H1 (cell line): ENCODE measurements around the gene GLRX3. TPM values are rescaled to one million over a fixed set of nuclear protein-coding genes. Genes with fewer than 3 reads are reported as not detected.

Source experiments
- CTCF ChIP-seq, 3 experiments: IDR thresholded peaks; 1 replicate in 2 of 3; 2 replicates in 1 of 3; pipeline versions ENCODE4 v1.5.1 to v1.6.1; 2011; ENCODE audit warnings: low read length in 3 of 3, mild to moderate bottlenecking in 3 of 3, inconsistent platforms in 2 of 3, low read depth in 1 of 3, moderate library complexity in 1 of 3; ENCODE audit not compliant: insufficient read depth in 1 of 3; ENCODE audit errors: control extremely low read depth in 1 of 3
- E2F6 ChIP-seq: IDR thresholded peaks from 2 replicates; pipeline ENCODE4 v1.6.1; 2012; ENCODE audit warnings: inconsistent platforms
- KDM5A ChIP-seq: fragments of 200-600 bp; IDR thresholded peaks from 2 replicates; pipeline ENCODE4 v1.7.1; 2012; ENCODE audit warnings: mild to moderate bottlenecking, low read length, inconsistent platforms, mixed read lengths
- NANOG ChIP-seq: IDR thresholded peaks from 2 replicates; pipeline ENCODE4 v1.6.1; 2011; ENCODE audit warnings: low read length, low read depth, mild to moderate bottlenecking, inconsistent platforms; ENCODE audit not compliant: insufficient read depth, poor library complexity, severe bottlenecking
- POLR2AphosphoS5 ChIP-seq: IDR thresholded peaks from 2 replicates; pipeline ENCODE4 v1.6.1; 2011; ENCODE audit warnings: low read depth, low read length
- RAD21 ChIP-seq, 2 experiments: IDR thresholded peaks in 1 of 2; conservative IDR thresholded peaks in 1 of 2; 2 replicates each; pipeline ENCODE4 v1.6.1; 2011; ENCODE audit warnings: low read depth in 2 of 2, low read length in 2 of 2, improper control_type of control experiment in 1 of 2, inconsistent platforms in 1 of 2, mild to moderate bottlenecking in 1 of 2, moderate library complexity in 1 of 2
- RBBP5 ChIP-seq: IDR thresholded peaks from 2 replicates; pipeline ENCODE4 v1.7.1; 2012; ENCODE audit warnings: low read depth, mild to moderate bottlenecking, inconsistent platforms, low read length, moderate library complexity, borderline replicate concordance
- SP4 ChIP-seq: IDR thresholded peaks from 2 replicates; pipeline ENCODE4 v1.6.1; 2012; ENCODE audit warnings: low read length, inconsistent platforms
- TAF7 ChIP-seq: optimal IDR thresholded peaks from 2 replicates; pipeline ENCODE3; 2011; ENCODE audit warnings: low read depth, mild to moderate bottlenecking, inconsistent platforms, low read length, moderate library complexity, borderline replicate concordance
- USF2 ChIP-seq: IDR thresholded peaks from 2 replicates; pipeline ENCODE4 v1.6.1; 2011; ENCODE audit warnings: low read length, improper control_type of control experiment
- polyA plus RNA-seq, 7 experiments: library from polyadenylated mRNA; depleted of rRNA in 3 of 7; stranded (reverse) in 5 of 7; unstranded in 2 of 7; fragments of >200 nt in 5 of 7; fragments of 200-250 nt in 2 of 7; gene quantifications; 1 replicate in 5 of 7; 2 replicates in 1 of 7; 4 replicates in 1 of 7; pipeline versions ENCODE4 v1.2.1 to v1.2.3, GENCODE V29; 2011 to 2013; ENCODE audit warnings: missing spikeins in 2 of 7, mixed read lengths in 2 of 7
- total RNA-seq: library from RNA; stranded (reverse); fragmentation: NEBNext Ultra II Directional; extraction: Animal tissue kit (Norgen Biotek cat#: 25700); gene quantifications from 2 replicates; pipeline ENCODE4 v1.2.1, GENCODE V29; 2021

The GLRX3 gene
- total and polyA plus RNA-seq, 2 of the 8 experiments (the other 6 are each of a cell fraction or from before 2014, with no cell fraction given): 59.9 to 157 TPM

- peak; percentile 96; the same call in 1 of the 2 replicates for TF ChIP-seq RBBP5
- TF ChIP-seq NANOG: no peak
- peak; percentile 84 for TF ChIP-seq KDM5A
- no peak for TF ChIP-seq SP4
- TF ChIP-seq E2F6: 0 out of 2 replicates have a peak, but pooled peaks have one; percentile 28
- no peak for TF ChIP-seq CTCF (IDR thresholded peaks at IDR 0.05; ENCODE audit: control extremely low read depth in 1 of 3, insufficient read depth in 1 of 3, low read depth in 1 of 3, low read length in 3 of 3)
- peak; percentile 66 for TF ChIP-seq POLR2AphosphoS5
- TF ChIP-seq USF2: no peak
- no peak for TF ChIP-seq RAD21 (IDR thresholded peaks at IDR 0.05 in 1 of 2, conservative IDR thresholded peaks at IDR 0.05 in 1 of 2; ENCODE audit: low read depth in 2 of 2, low read length in 2 of 2)
- peak; percentile 76 for TF ChIP-seq TAF7
These were observed at the start of gene GLRX3 (continued) for GRCh38 chr10:130136226-130137089.
